IMR-90 (cell line): ENCODE measurements around the gene BACE1. TPM values are rescaled to one million over a fixed set of nuclear protein-coding genes. Genes with fewer than 3 reads are reported as not detected.

Source experiments
- ATAC-seq: fragments of 200-7000 bp; cut with Tn5 transposase; 2 replicates; pipeline ENCODE4 v1.9.1; 2020; ENCODE audit warnings: low read depth, mild to moderate bottlenecking, moderate library complexity
- BruUV-seq: library from RNA; stranded (reverse); fragments of 400-500 nt; replicated peaks from 2 replicates; lab custom pipeline; 2021; lab: Mats Ljungman, UMichigan
- CTCF ChIA-PET: fragments of 300-600 bp; formaldehyde crosslinking; extraction: SDS; loops from one replicate; lab custom pipeline; 2021; ENCODE audit warnings: antibody characterized with exemption; lab: Yijun Ruan, JAX
- POLR2A ChIA-PET: fragments of 300-600 bp; sonication (Branson Sonifier 250); formaldehyde crosslinking; loops from one replicate; lab custom pipeline; 2022; ENCODE audit warnings: antibody characterized with exemption; ENCODE audit not compliant: unreplicated experiment; lab: Charles Lee
- DNase-seq: peaks from one replicate; pipeline ENCODE4 v3.0.0; 2013
- H2AFZ ChIP-seq: replicated peaks from 2 replicates; pipeline ENCODE3; 2013; ENCODE audit warnings: low read length, mild to moderate bottlenecking; ENCODE audit not compliant: poor library complexity
- H2AK5ac ChIP-seq: 2 replicates; pipeline ENCODE4 v1.6.1; 2013; ENCODE audit warnings: low read depth, low read length, inconsistent platforms
- H2AK9ac ChIP-seq: replicated peaks from 2 replicates; pipeline ENCODE3; 2013; ENCODE audit warnings: mild to moderate bottlenecking, low read depth, low read length, moderate library complexity; ENCODE audit not compliant: poor library complexity
- H2BK120ac ChIP-seq: 2 replicates; pipeline ENCODE4 v1.6.1; 2013; ENCODE audit warnings: low read depth, low read length, inconsistent platforms
- H2BK15ac ChIP-seq: 3 replicates; pipeline ENCODE4 v1.6.1; 2013; ENCODE audit warnings: low read depth, low read length, inconsistent platforms
- H2BK20ac ChIP-seq: 2 replicates; pipeline ENCODE4 v1.6.1; 2013; ENCODE audit warnings: low read depth, mild to moderate bottlenecking, inconsistent platforms, low read length, moderate library complexity
- H2BK5ac ChIP-seq: 2 replicates; pipeline ENCODE4 v1.6.1; 2013; ENCODE audit warnings: mild to moderate bottlenecking, low read depth, low read length, inconsistent platforms; ENCODE audit not compliant: poor library complexity, severe bottlenecking
- H3K14ac ChIP-seq: replicated peaks from 2 replicates; pipeline ENCODE4 v1.6.1; 2013; ENCODE audit warnings: low read depth, low read length, inconsistent platforms
- H3K18ac ChIP-seq: 2 replicates; pipeline ENCODE4 v1.6.1; 2013; ENCODE audit warnings: low read depth, low read length, control low read depth
- H3K23ac ChIP-seq: 2 replicates; pipeline ENCODE4 v1.6.1; 2013; ENCODE audit warnings: low read depth, low read length, inconsistent platforms
- H3K27ac ChIP-seq: 2 replicates; pipeline ENCODE4 v1.5.1; 2013; ENCODE audit warnings: mild to moderate bottlenecking, control low read depth, low read length; ENCODE audit not compliant: insufficient read depth
- H3K27me3 ChIP-seq: 2 replicates; pipeline ENCODE4 v1.6.1; 2013; ENCODE audit warnings: low read length; ENCODE audit not compliant: control insufficient read depth, insufficient read depth
- H3K36me3 ChIP-seq: 2 replicates; pipeline ENCODE4 v1.6.1; 2013; ENCODE audit warnings: low read length, mixed read lengths; ENCODE audit not compliant: control insufficient read depth, insufficient read depth
- H3K4ac ChIP-seq: 2 replicates; pipeline ENCODE4 v1.6.1; 2013; ENCODE audit warnings: low read depth, low read length, inconsistent platforms
- H3K4me1 ChIP-seq: 2 replicates; pipeline ENCODE4 v1.6.1; 2013; ENCODE audit warnings: low read length, mixed read lengths; ENCODE audit not compliant: control insufficient read depth, insufficient read depth
- H3K4me2 ChIP-seq: 2 replicates; pipeline ENCODE4 v1.6.1; 2013; ENCODE audit warnings: low read depth, mild to moderate bottlenecking, control low read depth, low read length, moderate library complexity
- H3K4me3 ChIP-seq: 2 replicates; pipeline ENCODE4 v1.5.1; 2013; ENCODE audit warnings: low read depth, mild to moderate bottlenecking, control low read depth, low read length, moderate library complexity; ENCODE audit not compliant: insufficient read depth
- H3K56ac ChIP-seq: 2 replicates; pipeline ENCODE4 v1.6.1; 2013; ENCODE audit warnings: low read length, inconsistent platforms; ENCODE audit not compliant: insufficient read depth; ENCODE audit errors: extremely low read depth
- H3K79me1 ChIP-seq, 2 experiments: 2 replicates each; pipeline ENCODE4 v1.6.1; 2013; ENCODE audit warnings: low read length in 2 of 2, inconsistent platforms in 1 of 2, low read depth in 1 of 2
- H3K9ac ChIP-seq: 2 replicates; pipeline ENCODE4 v1.6.1; 2013; ENCODE audit warnings: low read depth, low read length, control low read depth
- H3K9me1 ChIP-seq: 2 replicates; pipeline ENCODE4 v1.6.1; 2013; ENCODE audit warnings: low read length, inconsistent platforms; ENCODE audit not compliant: insufficient read depth
- H3K9me3 ChIP-seq: 2 replicates; pipeline ENCODE4 v1.6.1; 2013; ENCODE audit warnings: low read length; ENCODE audit not compliant: control insufficient read depth, insufficient read depth
- H4K20me1 ChIP-seq: 2 replicates; pipeline ENCODE4 v1.6.1; 2013; ENCODE audit warnings: low read length, inconsistent platforms; ENCODE audit not compliant: insufficient read depth
- H4K5ac ChIP-seq: 2 replicates; pipeline ENCODE4 v1.6.1; 2013; ENCODE audit warnings: mild to moderate bottlenecking, low read depth, low read length, control low read depth
- H4K8ac ChIP-seq, 2 experiments: 2 replicates each; pipeline ENCODE4 v1.6.1; 2013; ENCODE audit warnings: low read depth in 2 of 2, low read length in 2 of 2, control low read depth in 1 of 2, inconsistent platforms in 1 of 2
- H4K91ac ChIP-seq: 2 replicates; pipeline ENCODE4 v1.6.1; 2013; ENCODE audit warnings: low read depth, low read length, inconsistent platforms; ENCODE audit not compliant: insufficient read depth
- BHLHE40 ChIP-seq: fragments of 150-350 bp; IDR thresholded peaks from 2 replicates; pipeline ENCODE4 v1.6.1; 2016; ENCODE audit warnings: mild to moderate bottlenecking, low read depth, low read length
- CEBPB ChIP-seq: IDR thresholded peaks from 2 replicates; pipeline ENCODE4 v1.6.1; 2012; ENCODE audit warnings: low read depth, low read length, improper control_type of control experiment
- CHD1 ChIP-seq: IDR thresholded peaks from 2 replicates; pipeline ENCODE4 v1.6.1; 2012; ENCODE audit warnings: low read depth, low read length, improper control_type of control experiment
- FOS ChIP-seq: fragments of 150-350 bp; IDR thresholded peaks from 2 replicates; pipeline ENCODE4 v1.6.1; 2016; ENCODE audit warnings: low read depth, low read length
- MAFK ChIP-seq: IDR thresholded peaks from 2 replicates; pipeline ENCODE4 v1.6.1; 2012; ENCODE audit warnings: low read depth, low read length, improper control_type of control experiment
- MAZ ChIP-seq: IDR thresholded peaks from 2 replicates; pipeline ENCODE4 v1.6.1; 2012; ENCODE audit warnings: low read depth, mild to moderate bottlenecking, low read length, improper control_type of control experiment, moderate library complexity, borderline replicate concordance
- MXI1 ChIP-seq: IDR thresholded peaks from 2 replicates; pipeline ENCODE4 v1.6.1; 2012; ENCODE audit warnings: low read depth, mild to moderate bottlenecking, low read length, moderate library complexity, borderline replicate concordance
- NFE2L2 ChIP-seq: fragments of 150-350 bp; IDR thresholded peaks from 2 replicates; pipeline ENCODE4 v1.6.1; 2016; ENCODE audit warnings: low read depth, mild to moderate bottlenecking, low read length
- POLR2A ChIP-seq: IDR thresholded peaks from 2 replicates; pipeline ENCODE4 v1.6.1; 2012; ENCODE audit warnings: mild to moderate bottlenecking, low read depth, low read length
- RAD21 ChIP-seq: IDR thresholded peaks from 2 replicates; pipeline ENCODE4 v1.6.1; 2012; ENCODE audit warnings: low read length, improper control_type of control experiment
- RCOR1 ChIP-seq: IDR thresholded peaks from 2 replicates; pipeline ENCODE4 v1.6.1; 2012; ENCODE audit warnings: mild to moderate bottlenecking, low read length, improper control_type of control experiment; ENCODE audit not compliant: insufficient replicate concordance
- RFX5 ChIP-seq: IDR thresholded peaks from 2 replicates; pipeline ENCODE4 v1.8.0; 2012; ENCODE audit warnings: low read depth, mild to moderate bottlenecking, low read length, moderate library complexity
- SMC3 ChIP-seq: fragments of 150-350 bp; IDR thresholded peaks from 2 replicates; pipeline ENCODE4 v1.6.1; 2016; ENCODE audit warnings: low read depth, mild to moderate bottlenecking, antibody characterized with exemption, low read length, moderate library complexity
- WGBS, 2 experiments: methylation state at CpG; one replicate each; pipeline versions ENCODE4 v1.1.5 to v1.1.7; 2013; ENCODE audit warnings: missing lambda C conversion rate in 2 of 2; ENCODE audit not compliant: insufficient read length in 1 of 2; ENCODE audit errors: extremely low coverage in 2 of 2; 5-methylcytosine and 5-hydroxymethylcytosine counted together
- dilution Hi-C: fragments of 300-500 bp; cut with HindIII; formaldehyde crosslinking; loops from one replicate; pipeline ENCODE4 v1.14.3; 2018; ENCODE audit warnings: low sequenced_read_pairs; ENCODE audit not compliant: unreplicated experiment
- in situ Hi-C: fragments of 300-500 bp; cut with MboI; formaldehyde crosslinking; loops from 3 replicates; pipeline ENCODE4 v1.14.3; 2019; ENCODE audit warnings: low sequenced_read_pairs, inconsistent platforms, mixed read lengths
- intact Hi-C: fragments of 100-400 bp; cut with micrococcal nuclease; formaldehyde crosslinking; loops from 2 replicates; pipeline ENCODE4 v1.10.0; 2022
- polyA plus RNA-seq, 3 experiments: library from polyadenylated mRNA; depleted of rRNA; stranded (reverse); fragments of >200 nt; gene quantifications; 2 replicates each; pipeline ENCODE4 v1.2.3, GENCODE V29; 2012; ENCODE audit warnings: low replicate concordance in 1 of 3
- total RNA-seq: library from RNA; depleted of rRNA; stranded (reverse); fragments of >200 nt; gene quantifications from 2 replicates; pipeline ENCODE4 v1.2.3, GENCODE V29; 2012
- TF ChIP-seq, protein P1 (sequence below): conservative IDR thresholded peaks from 2 replicates; pipeline ENCODE4 v1.5.1; 2012; ENCODE audit warnings: mild to moderate bottlenecking, low read depth, low read length, improper control_type of control experiment
- TF ChIP-seq, protein P2 (sequence below): fragments of 150-350 bp; IDR thresholded peaks from 2 replicates; pipeline ENCODE4 v1.6.1; 2017; ENCODE audit warnings: mild to moderate bottlenecking, antibody characterized with exemption, low read length, low read depth
- TF ChIP-seq, protein P3 (sequence below): fragments of 150-350 bp; IDR thresholded peaks from 2 replicates; pipeline ENCODE4 v1.6.1; 2016; ENCODE audit warnings: low read depth, mild to moderate bottlenecking, low read length, moderate library complexity, borderline replicate concordance

The BACE1 gene
- total and polyA plus RNA-seq, 2 of the 4 experiments (the other 2 are of a cell fraction): 27.6 to 50.6 TPM

DNA sequence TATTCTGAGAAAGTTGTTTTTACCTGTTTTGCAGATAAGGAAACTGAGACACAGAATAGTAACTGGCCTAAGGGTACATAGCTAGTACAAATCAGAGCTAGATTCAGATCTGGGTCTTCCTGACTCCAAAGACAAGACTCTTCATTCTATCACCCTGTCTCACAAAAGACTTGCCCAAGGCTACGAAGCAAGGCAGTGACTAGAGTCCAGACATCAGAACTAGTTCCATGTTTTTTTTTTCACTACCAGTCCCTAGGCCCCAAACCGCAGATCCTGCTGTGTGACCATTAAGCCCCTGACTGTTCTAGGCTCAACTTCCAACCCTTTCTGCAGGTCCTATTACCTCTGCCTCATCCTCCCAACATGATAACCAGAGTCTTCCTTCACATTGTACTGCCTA, 23.4 kb downstream of the BACE1 start:
- Histone ChIP-seq H3K14ac (no peak overlapping the region), H4K5ac (no peak overlapping the region), H4K20me1 (no peaks in the 10 kb centered on the region), H3K27ac (no peak overlapping the region), H2AK5ac (no peak overlapping the region), H2BK5ac (no peak overlapping the region), H3K79me1 (no peaks in the 10 kb centered on the region), H3K9me3 (no peaks in the 10 kb centered on the region), H3K23ac (no peak overlapping the region), H3K56ac (no peak overlapping the region), H2BK120ac (no peak overlapping the region), H3K4me2 (no peak overlapping the region), H2BK20ac (no peak overlapping the region), H4K91ac (no peak overlapping the region), H3K4me3 (no peak overlapping the region), H3K18ac (no peak overlapping the region), H3K27me3 (no peaks in the 10 kb centered on the region), H3K4ac (no peak overlapping the region), H3K36me3 (peaks cover 48% of the 10 kb centered on the region), H3K9me1 (peaks cover 8% of the 10 kb centered on the region), H4K8ac (no peak overlapping the region), H3K9ac (no peak overlapping the region), H3K4me1 (no peaks in the 10 kb centered on the region), H2AK9ac (no peak overlapping the region), H2BK15ac (no peak overlapping the region), H2AFZ (no peak overlapping the region)
- no peak for DNase-seq
- in situ Hi-C loops: no loop called here
- ATAC-seq: no peak
- ChIA-PET CTCF (interaction anchor here (0.7 kb wide), 1 partner anchor 11 kb away, joined by 3 read pairs; no protein-coding TSS in a partner anchor), POLR2A (no interaction called here)
- no peak for TF ChIP-seq MAZ
- no peak for TF ChIP-seq RAD21
- TF ChIP-seq MXI1: no peak
- no peak for TF ChIP-seq RFX5
- TF ChIP-seq POLR2A: no peak
- TF ChIP-seq RCOR1: no peak
- no peak for TF ChIP-seq CEBPB
- no peak for TF ChIP-seq BHLHE40
- no peak for TF ChIP-seq NFE2L2
- TF ChIP-seq, protein P1, sequence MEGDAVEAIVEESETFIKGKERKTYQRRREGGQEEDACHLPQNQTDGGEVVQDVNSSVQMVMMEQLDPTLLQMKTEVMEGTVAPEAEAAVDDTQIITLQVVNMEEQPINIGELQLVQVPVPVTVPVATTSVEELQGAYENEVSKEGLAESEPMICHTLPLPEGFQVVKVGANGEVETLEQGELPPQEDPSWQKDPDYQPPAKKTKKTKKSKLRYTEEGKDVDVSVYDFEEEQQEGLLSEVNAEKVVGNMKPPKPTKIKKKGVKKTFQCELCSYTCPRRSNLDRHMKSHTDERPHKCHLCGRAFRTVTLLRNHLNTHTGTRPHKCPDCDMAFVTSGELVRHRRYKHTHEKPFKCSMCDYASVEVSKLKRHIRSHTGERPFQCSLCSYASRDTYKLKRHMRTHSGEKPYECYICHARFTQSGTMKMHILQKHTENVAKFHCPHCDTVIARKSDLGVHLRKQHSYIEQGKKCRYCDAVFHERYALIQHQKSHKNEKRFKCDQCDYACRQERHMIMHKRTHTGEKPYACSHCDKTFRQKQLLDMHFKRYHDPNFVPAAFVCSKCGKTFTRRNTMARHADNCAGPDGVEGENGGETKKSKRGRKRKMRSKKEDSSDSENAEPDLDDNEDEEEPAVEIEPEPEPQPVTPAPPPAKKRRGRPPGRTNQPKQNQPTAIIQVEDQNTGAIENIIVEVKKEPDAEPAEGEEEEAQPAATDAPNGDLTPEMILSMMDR: no peak
- TF ChIP-seq CHD1: no peak
- no peak for TF ChIP-seq FOS
- no peak for TF ChIP-seq MAFK
- TF ChIP-seq SMC3: no peak
- TF ChIP-seq, protein P2, sequence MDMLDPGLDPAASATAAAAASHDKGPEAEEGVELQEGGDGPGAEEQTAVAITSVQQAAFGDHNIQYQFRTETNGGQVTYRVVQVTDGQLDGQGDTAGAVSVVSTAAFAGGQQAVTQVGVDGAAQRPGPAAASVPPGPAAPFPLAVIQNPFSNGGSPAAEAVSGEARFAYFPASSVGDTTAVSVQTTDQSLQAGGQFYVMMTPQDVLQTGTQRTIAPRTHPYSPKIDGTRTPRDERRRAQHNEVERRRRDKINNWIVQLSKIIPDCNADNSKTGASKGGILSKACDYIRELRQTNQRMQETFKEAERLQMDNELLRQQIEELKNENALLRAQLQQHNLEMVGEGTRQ: no peak
- TF ChIP-seq, protein P3, sequence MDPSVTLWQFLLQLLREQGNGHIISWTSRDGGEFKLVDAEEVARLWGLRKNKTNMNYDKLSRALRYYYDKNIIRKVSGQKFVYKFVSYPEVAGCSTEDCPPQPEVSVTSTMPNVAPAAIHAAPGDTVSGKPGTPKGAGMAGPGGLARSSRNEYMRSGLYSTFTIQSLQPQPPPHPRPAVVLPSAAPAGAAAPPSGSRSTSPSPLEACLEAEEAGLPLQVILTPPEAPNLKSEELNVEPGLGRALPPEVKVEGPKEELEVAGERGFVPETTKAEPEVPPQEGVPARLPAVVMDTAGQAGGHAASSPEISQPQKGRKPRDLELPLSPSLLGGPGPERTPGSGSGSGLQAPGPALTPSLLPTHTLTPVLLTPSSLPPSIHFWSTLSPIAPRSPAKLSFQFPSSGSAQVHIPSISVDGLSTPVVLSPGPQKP: no peak
- no TSS peak for BruUV-seq
- dilution Hi-C loops: no loop called here
- intact Hi-C loops: no loop called here
- WGBS, 2 experiments: 95% methylated on average over 2 of the region's 2 CpGs; no CpG with 5 or more reads in 1 of the 2 experiments
